ENCODE measurements around the gene MGLL.
A peak's percentile ranks its signal among the peaks of the same experiment; 100 is the strongest.

The MGLL gene

GRCh38 chr3:127743351-127744252 is 78.7 kb downstream of the MGLL start:
- no peak for DNase-seq (ENCODE audit: low spot score)

GRCh38 chr3:127742580-127742979 is 79.7 kb downstream of the MGLL start:
- FAIRE-seq (no peak), DNase-seq (ENCODE audit: low spot score) (no peak)

More at GRCh38 chr3:127743351-127744252, 78.7 kb downstream of the MGLL start:
- FAIRE-seq: no peak

- FAIRE-seq: no peak
Measured at GRCh38 chr3:127741690-127742089, 80.6 kb downstream of the MGLL start.

GRCh38 chr3:127741246-127741645 is 81.1 kb downstream of the MGLL start:
- DNase-seq (ENCODE audit: low spot score) (no peak), FAIRE-seq (no peak)

More at GRCh38 chr3:127741690-127742089, 80.6 kb downstream of the MGLL start:
- no peak for DNase-seq (ENCODE audit: low spot score)

- no peak for FAIRE-seq
Measured at GRCh38 chr3:127740136-127740915, 82.0 kb downstream of the MGLL start.

GRCh38 chr3:127739347-127740135 is 82.8 kb downstream of the MGLL start:
- FAIRE-seq: no peak

More at GRCh38 chr3:127740136-127740915, 82.0 kb downstream of the MGLL start:
- no peak for DNase-seq (ENCODE audit: low spot score)

GRCh38 chr3:127738192-127738840 is 84.0 kb downstream of the MGLL start:
- FAIRE-seq: no peak

More at GRCh38 chr3:127739347-127740135, 82.8 kb downstream of the MGLL start:
- DNase-seq (ENCODE audit: low spot score): no peak

GRCh38 chr3:127736801-127737539 is 85.3 kb downstream of the MGLL start:
- FAIRE-seq: no peak
- DNase-seq (ENCODE audit: low spot score): no peak

More at GRCh38 chr3:127738192-127738840, 84.0 kb downstream of the MGLL start:
- peak; percentile 48 for DNase-seq (ENCODE audit: low spot score)

- FAIRE-seq: no peak
- DNase-seq (ENCODE audit: low spot score): peak; percentile 65
Measured at GRCh38 chr3:127735767-127736693, 86.3 kb downstream of the MGLL start.

- FAIRE-seq (peak; percentile 13), DNase-seq (ENCODE audit: low spot score) (peak; percentile 90)
Measured at GRCh38 chr3:127734754-127735473, 87.4 kb downstream of the MGLL start.

- FAIRE-seq (no peak), DNase-seq (ENCODE audit: low spot score) (no peak)
Measured at GRCh38 chr3:127734181-127734720, 88.1 kb downstream of the MGLL start.

- no peak for FAIRE-seq
- no peak for DNase-seq (ENCODE audit: low spot score)
Measured at GRCh38 chr3:127733781-127734180, 88.5 kb downstream of the MGLL start.

- no peak for DNase-seq (ENCODE audit: low spot score)
Measured at GRCh38 chr3:127732879-127733350, 89.4 kb downstream of the MGLL start.

GRCh38 chr3:127732303-127732702 is 90.0 kb downstream of the MGLL start:
- FAIRE-seq: no peak

More at GRCh38 chr3:127732879-127733350, 89.4 kb downstream of the MGLL start:
- no peak for FAIRE-seq

GRCh38 chr3:127731546-127732289 is 90.6 kb downstream of the MGLL start:
- FAIRE-seq (no peak), DNase-seq (ENCODE audit: low spot score) (no peak)

More at GRCh38 chr3:127732303-127732702, 90.0 kb downstream of the MGLL start:
- no peak for DNase-seq (ENCODE audit: low spot score)

GRCh38 chr3:127730666-127731295 is 91.5 kb downstream of the MGLL start:
- DNase-seq (ENCODE audit: low spot score) (no peak), FAIRE-seq (no peak)

Data from urothelium cell line (cell line).